ENCODE data around the gene CSNK2A1.

DNA sequence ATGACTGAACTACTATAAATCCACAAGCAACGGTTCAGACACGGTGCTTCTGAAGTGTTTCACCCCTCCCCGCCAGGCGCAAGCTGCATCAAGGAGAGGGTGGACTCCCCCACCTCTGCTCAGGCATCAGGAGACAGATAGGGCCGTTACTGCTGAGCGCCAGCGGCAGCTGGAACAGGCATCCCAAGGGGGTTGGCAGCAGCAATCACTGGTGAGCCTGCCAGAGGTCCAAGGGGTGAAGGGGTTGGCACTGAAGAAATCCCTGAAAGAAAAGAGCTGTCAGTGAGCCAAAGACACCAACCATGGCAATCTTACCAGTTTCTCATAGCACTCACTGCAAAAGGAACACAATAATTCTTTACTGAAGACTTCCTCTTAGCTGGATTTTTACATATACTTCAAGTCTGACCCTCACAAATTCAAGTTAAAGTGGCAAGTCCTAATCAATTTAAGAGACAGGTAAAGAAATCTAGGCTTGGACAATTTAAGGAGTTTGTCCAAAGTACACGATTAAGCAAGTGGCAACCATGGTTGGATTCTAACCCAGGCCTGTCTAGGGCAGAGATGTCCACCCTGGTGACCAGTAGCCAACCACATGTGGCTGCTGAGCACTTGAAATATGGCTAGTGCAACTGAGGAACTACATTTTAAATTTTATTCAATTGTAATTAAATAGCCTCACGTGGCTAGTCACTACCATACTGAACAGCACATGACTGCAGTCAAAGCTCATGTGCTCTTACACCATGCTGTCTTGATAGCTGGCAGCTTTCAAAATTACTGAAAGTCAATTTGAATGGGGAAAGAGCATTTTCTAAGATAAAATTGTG is 59.6 kb downstream of the CSNK2A1 start:
- TF ChIP-seq, protein P1, sequence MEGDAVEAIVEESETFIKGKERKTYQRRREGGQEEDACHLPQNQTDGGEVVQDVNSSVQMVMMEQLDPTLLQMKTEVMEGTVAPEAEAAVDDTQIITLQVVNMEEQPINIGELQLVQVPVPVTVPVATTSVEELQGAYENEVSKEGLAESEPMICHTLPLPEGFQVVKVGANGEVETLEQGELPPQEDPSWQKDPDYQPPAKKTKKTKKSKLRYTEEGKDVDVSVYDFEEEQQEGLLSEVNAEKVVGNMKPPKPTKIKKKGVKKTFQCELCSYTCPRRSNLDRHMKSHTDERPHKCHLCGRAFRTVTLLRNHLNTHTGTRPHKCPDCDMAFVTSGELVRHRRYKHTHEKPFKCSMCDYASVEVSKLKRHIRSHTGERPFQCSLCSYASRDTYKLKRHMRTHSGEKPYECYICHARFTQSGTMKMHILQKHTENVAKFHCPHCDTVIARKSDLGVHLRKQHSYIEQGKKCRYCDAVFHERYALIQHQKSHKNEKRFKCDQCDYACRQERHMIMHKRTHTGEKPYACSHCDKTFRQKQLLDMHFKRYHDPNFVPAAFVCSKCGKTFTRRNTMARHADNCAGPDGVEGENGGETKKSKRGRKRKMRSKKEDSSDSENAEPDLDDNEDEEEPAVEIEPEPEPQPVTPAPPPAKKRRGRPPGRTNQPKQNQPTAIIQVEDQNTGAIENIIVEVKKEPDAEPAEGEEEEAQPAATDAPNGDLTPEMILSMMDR (conservative IDR thresholded peaks at IDR 0.05 in 1 of 2, IDR thresholded peaks at IDR 0.05 in 1 of 2; ENCODE audit: extremely low read depth in 1 of 2, insufficient read depth in 1 of 2, low read depth in 1 of 2, low read length in 2 of 2), result no peak
- no peak for TF ChIP-seq EZH2 (IDR thresholded peaks at IDR 0.05; ENCODE audit: borderline replicate concordance, low read length)

Data from mammary epithelial cell (primary cell).